MCF 10A (cell line): ENCODE data around the gene TSEN34. TPM values are rescaled to one million over a fixed set of nuclear protein-coding genes. Genes with fewer than 3 reads are reported as not detected.
"Not testable (repeated sequence)": the region's sequence is repeated elsewhere in the genome, so short reads cannot be mapped to it uniquely, and the experiment has no call there.

Experiments used
- BruUV-seq: library from RNA; stranded (reverse); fragments of 400-500 nt; replicated peaks from 2 replicates; lab custom pipeline; 2021; lab: Mats Ljungman, UMichigan
- CTCF ChIA-PET: fragments of 300-600 bp; sonication (Branson Sonifier 250); formaldehyde crosslinking; extraction: SDS; loops from one replicate; lab custom pipeline; 2021; ENCODE audit warnings: antibody characterized with exemption, inconsistent platforms; lab: Yijun Ruan, JAX
- POLR2A ChIA-PET: fragments of 300-600, 350-650 bp; sonication (Branson Sonifier 250); formaldehyde crosslinking; extraction: SDS; loops from one replicate; lab custom pipeline; 2020; ENCODE audit warnings: antibody characterized with exemption, inconsistent platforms; lab: Yijun Ruan, JAX
- DNase-seq: peaks from one replicate; pipeline ENCODE4 v3.0.0-alpha.2; 2018; ENCODE audit not compliant: unreplicated experiment
- H3K27ac Mint-ChIP-seq: one replicate; pipeline ENCODE4 v1.8.0; 2022; ENCODE audit warnings: mild to moderate bottlenecking, low read depth, mixed read lengths; ENCODE audit not compliant: unreplicated experiment
- H3K27me3 Mint-ChIP-seq: one replicate; pipeline ENCODE4 v1.8.0; 2022; ENCODE audit warnings: mixed read lengths; ENCODE audit not compliant: insufficient read depth, unreplicated experiment
- H3K36me3 Mint-ChIP-seq: one replicate; pipeline ENCODE4 v1.8.0; 2022; ENCODE audit warnings: mild to moderate bottlenecking, moderate library complexity, mixed read lengths; ENCODE audit not compliant: insufficient read depth, unreplicated experiment
- H3K4me1 Mint-ChIP-seq: one replicate; pipeline ENCODE4 v1.8.0; 2022; ENCODE audit warnings: mixed read lengths; ENCODE audit not compliant: insufficient read depth, unreplicated experiment
- H3K4me3 Mint-ChIP-seq: one replicate; pipeline ENCODE4 v1.8.0; 2022; ENCODE audit warnings: mild to moderate bottlenecking, moderate library complexity, mixed read lengths; ENCODE audit not compliant: unreplicated experiment
- H3K9me3 Mint-ChIP-seq: one replicate; pipeline ENCODE4 v1.8.0; 2022; ENCODE audit warnings: mixed read lengths; ENCODE audit not compliant: unreplicated experiment
- intact Hi-C: fragments of 100-400 bp; cut with micrococcal nuclease; formaldehyde crosslinking; loops from 2 replicates; pipeline ENCODE4 v1.14.1; 2022
- total RNA-seq: library from RNA; stranded (reverse); gene quantifications from 2 replicates; pipeline ENCODE4 v1.2.3, GENCODE V29; 2022
- TF ChIP-seq, protein P1 (sequence below): fragments of 200-600 bp; IDR thresholded peaks from one replicate; pipeline ENCODE4 v1.8.0; 2022; ENCODE audit warnings: antibody characterized with exemption, mild to moderate bottlenecking; ENCODE audit not compliant: unreplicated experiment

TSEN34 gene
- total RNA-seq, 1 experiment from 2014 or later: 40.1 TPM

DNA sequence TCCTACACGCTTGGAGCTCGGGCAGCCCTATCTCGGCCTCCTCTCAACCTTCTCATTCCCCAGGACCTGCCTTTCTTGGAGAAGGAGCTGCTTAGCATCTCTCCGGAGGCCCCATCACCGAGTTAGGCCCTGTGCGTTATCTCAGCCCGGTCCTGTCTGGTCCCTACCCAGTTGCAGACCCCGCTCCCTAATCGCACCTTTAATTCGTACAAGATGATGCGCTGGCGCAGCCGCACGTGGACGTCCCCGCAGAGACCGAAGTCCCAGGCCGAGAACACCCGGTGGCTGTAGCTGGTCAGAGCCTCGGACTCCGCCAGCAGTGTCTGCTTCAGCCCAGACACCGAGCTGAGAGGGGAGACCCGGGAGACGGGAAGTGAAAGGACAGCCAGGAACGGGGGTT lies 25.9 kb upstream of the TSEN34 start:
- POLR2A ChIA-PET: interaction anchor here (1.1 kb wide), 1 partner anchor 26 kb away, joined by 3 read pairs; the partner anchor contains the start of gene TSEN34
- H3K9me3 Mint-ChIP-seq: no peaks in the 10 kb centered on the region
- CTCF ChIA-PET: interaction anchor here (0.6 to 1.8 kb wide), 3 partner anchors 8 to 226 kb away, joined by 3 to 4 read pairs (median 4); partner anchors contain the start of gene TMC4
- TF ChIP-seq, protein P1, sequence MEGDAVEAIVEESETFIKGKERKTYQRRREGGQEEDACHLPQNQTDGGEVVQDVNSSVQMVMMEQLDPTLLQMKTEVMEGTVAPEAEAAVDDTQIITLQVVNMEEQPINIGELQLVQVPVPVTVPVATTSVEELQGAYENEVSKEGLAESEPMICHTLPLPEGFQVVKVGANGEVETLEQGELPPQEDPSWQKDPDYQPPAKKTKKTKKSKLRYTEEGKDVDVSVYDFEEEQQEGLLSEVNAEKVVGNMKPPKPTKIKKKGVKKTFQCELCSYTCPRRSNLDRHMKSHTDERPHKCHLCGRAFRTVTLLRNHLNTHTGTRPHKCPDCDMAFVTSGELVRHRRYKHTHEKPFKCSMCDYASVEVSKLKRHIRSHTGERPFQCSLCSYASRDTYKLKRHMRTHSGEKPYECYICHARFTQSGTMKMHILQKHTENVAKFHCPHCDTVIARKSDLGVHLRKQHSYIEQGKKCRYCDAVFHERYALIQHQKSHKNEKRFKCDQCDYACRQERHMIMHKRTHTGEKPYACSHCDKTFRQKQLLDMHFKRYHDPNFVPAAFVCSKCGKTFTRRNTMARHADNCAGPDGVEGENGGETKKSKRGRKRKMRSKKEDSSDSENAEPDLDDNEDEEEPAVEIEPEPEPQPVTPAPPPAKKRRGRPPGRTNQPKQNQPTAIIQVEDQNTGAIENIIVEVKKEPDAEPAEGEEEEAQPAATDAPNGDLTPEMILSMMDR: no peak
- no peak overlapping the region for H3K27ac Mint-ChIP-seq
- intact Hi-C loops: no loop called here
- DNase-seq: no peak
- H3K36me3 Mint-ChIP-seq: peaks cover 4% of the 10 kb centered on the region
- no TSS peak for BruUV-seq
- H3K27me3 Mint-ChIP-seq: no peaks in the 10 kb centered on the region
- H3K4me1 Mint-ChIP-seq: peaks cover 19% of the 10 kb centered on the region
- no peak overlapping the region for H3K4me3 Mint-ChIP-seq

- Mint-ChIP-seq H3K4me3 (no peak overlapping the region), H3K4me1 (peaks cover 6% of the 10 kb centered on the region), H3K27ac (no peak overlapping the region), H3K36me3 (peaks cover 14% of the 10 kb centered on the region), H3K9me3 (no peaks in the 10 kb centered on the region), H3K27me3 (no peaks in the 10 kb centered on the region)
- ChIA-PET POLR2A (interaction anchor here (0.7 to 1.0 kb wide), 2 partner anchors 22 to 41 kb away, joined by 4 read pairs; partner anchors contain the start of gene TSEN34), CTCF (interaction anchor here (0.6 to 2.0 kb wide), 20 partner anchors 9 to 223 kb away, joined by 3 to 15 read pairs (median 4); partner anchors contain the start of genes CNOT3, LENG1 and MBOAT7)
- intact Hi-C loops: loop anchor here (1.0 kb wide), 1 partner anchor 63 kb away; no protein-coding TSS in a partner anchor
- TF ChIP-seq, protein P1: peak; percentile 82
- peak; percentile 86 for DNase-seq
- no TSS peak for BruUV-seq
Observed at GRCh38 chr19:54168174-54168917, 22.8 kb upstream of the TSEN34 start.

- BruUV-seq: no TSS peak
- DNase-seq: no peak
- intact Hi-C loops: no loop called here
- Mint-ChIP-seq H3K4me1 (peaks cover 6% of the 10 kb centered on the region), H3K4me3 (no peak overlapping the region), H3K27ac (no peak overlapping the region), H3K9me3 (no peaks in the 10 kb centered on the region), H3K27me3 (no peaks in the 10 kb centered on the region), H3K36me3 (peaks cover 14% of the 10 kb centered on the region)
- TF ChIP-seq, protein P1: no peak
- CTCF ChIA-PET: interaction anchor here (0.6 to 2.0 kb wide), 19 partner anchors 9 to 222 kb away, joined by 3 to 15 read pairs (median 4); partner anchors contain the start of genes CNOT3 and LENG1
- POLR2A ChIA-PET: interaction anchor here (0.7 to 1.0 kb wide), 2 partner anchors 21 to 41 kb away, joined by 4 read pairs; partner anchors contain the start of gene TSEN34
Observed at GRCh38 chr19:54169149-54169740, 21.9 kb upstream of the TSEN34 start.

DNA sequence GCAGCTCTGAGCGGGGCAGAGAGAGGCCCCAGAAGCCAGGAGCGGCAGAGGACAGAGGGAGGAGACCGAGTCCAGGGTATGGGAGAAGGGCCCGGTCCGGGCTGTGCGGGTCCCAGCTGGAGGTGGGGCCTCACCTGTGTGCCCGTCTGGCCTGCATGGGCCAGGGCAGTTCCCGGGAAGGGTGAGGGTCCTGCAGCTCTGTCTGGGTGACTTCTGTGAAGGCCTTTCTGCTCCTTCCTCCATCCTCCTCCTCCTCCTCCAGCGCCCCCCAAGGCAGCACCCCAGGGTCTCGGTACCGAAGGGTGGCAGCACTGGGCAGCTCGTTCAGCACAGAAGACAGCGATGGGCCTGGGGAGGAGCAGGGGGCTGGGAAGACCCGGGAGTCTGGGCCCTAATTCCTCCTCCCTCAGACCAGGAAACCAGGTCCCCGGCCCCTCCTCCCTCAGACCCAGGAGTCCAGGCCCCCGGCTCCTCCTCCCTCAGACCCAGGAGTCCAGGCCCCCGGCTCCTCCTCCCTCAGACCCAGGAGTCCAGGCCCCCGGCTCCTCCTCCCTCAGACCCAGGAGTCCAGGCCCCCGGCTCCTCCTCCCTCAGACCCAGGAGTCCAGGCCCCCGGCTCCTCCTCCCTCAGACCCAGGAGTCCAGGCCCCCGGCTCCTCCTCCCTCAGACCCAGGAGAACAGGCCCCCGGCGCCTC lies 19.2 kb upstream of the TSEN34 start:
- H3K36me3 Mint-ChIP-seq: peaks cover 16% of the 10 kb centered on the region

More for the DNA sequence above, 19.2 kb upstream of the TSEN34 start:
- DNase-seq, H3K4me3 Mint-ChIP-seq, H3K27ac Mint-ChIP-seq, intact Hi-C loops, H3K9me3 Mint-ChIP-seq, H3K27me3 Mint-ChIP-seq, H3K4me1 Mint-ChIP-seq, BruUV-seq: not testable (repeated sequence)
- CTCF ChIA-PET: interaction anchor here (0.5 to 2.2 kb wide), 5 partner anchors 10 to 372 kb away, joined by 3 to 11 read pairs (median 4); partner anchors contain the start of gene LENG1
- POLR2A ChIA-PET: interaction anchor here (1.3 to 2.2 kb wide), 6 partner anchors 17 to 57 kb away, joined by 3 to 24 read pairs (median 11); partner anchors contain the start of genes CNOT3, MBOAT7, PRPF31 and RPS9
